ENCODE data around the gene PKHD1.

Gene PKHD1

GRCh38 chr6:51813904-51814303 lies 273.5 kb downstream of the PKHD1 start:
- TF ChIP-seq ZNF8 (CRISPR knock-in tag; IDR thresholded peaks at IDR 0.05) = no peak
- TF ChIP-seq POU6F1 (CRISPR knock-in tag; IDR thresholded peaks at IDR 0.05; ENCODE audit: borderline replicate concordance, low read depth) = no peak
- no peak for TF ChIP-seq TSHZ2 (CRISPR knock-in tag; IDR thresholded peaks at IDR 0.05)
- TF ChIP-seq, protein P1, sequence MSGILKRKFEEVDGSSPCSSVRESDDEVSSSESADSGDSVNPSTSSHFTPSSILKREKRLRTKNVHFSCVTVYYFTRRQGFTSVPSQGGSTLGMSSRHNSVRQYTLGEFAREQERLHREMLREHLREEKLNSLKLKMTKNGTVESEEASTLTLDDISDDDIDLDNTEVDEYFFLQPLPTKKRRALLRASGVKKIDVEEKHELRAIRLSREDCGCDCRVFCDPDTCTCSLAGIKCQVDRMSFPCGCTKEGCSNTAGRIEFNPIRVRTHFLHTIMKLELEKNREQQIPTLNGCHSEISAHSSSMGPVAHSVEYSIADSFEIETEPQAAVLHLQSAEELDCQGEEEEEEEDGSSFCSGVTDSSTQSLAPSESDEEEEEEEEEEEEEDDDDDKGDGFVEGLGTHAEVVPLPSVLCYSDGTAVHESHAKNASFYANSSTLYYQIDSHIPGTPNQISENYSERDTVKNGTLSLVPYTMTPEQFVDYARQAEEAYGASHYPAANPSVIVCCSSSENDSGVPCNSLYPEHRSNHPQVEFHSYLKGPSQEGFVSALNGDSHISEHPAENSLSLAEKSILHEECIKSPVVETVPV (CRISPR knock-in tag; IDR thresholded peaks at IDR 0.05) = no peak
- TF ChIP-seq PATZ1 (CRISPR knock-in tag; IDR thresholded peaks at IDR 0.05; ENCODE audit: borderline replicate concordance) = no peak
- TF ChIP-seq BACH2 (CRISPR knock-in tag; IDR thresholded peaks at IDR 0.05; ENCODE audit: borderline replicate concordance) = no peak
- no peak for TF ChIP-seq ZNF565 (CRISPR knock-in tag; conservative IDR thresholded peaks at IDR 0.05; ENCODE audit: low read depth)
- no peak for TF ChIP-seq TOX (CRISPR knock-in tag; IDR thresholded peaks at IDR 0.05; ENCODE audit: borderline replicate concordance)
- no peak for TF ChIP-seq ZFP30 (CRISPR knock-in tag; IDR thresholded peaks at IDR 0.05)
- TF ChIP-seq TCF4 (CRISPR knock-in tag; IDR thresholded peaks at IDR 0.05; ENCODE audit: borderline replicate concordance) = no peak
- TF ChIP-seq OSR1 (CRISPR knock-in tag; IDR thresholded peaks at IDR 0.05) = no peak
- TF ChIP-seq ISL1 (CRISPR knock-in tag; IDR thresholded peaks at IDR 0.05) = no peak
- no peak for TF ChIP-seq GLIS3 (CRISPR knock-in tag; IDR thresholded peaks at IDR 0.05)
- TF ChIP-seq ESRRG (CRISPR knock-in tag; IDR thresholded peaks at IDR 0.05) = no peak
- TF ChIP-seq ZFP3 (CRISPR knock-in tag; IDR thresholded peaks at IDR 0.05) = no peak
- TF ChIP-seq ZNF70 (CRISPR knock-in tag; IDR thresholded peaks at IDR 0.05) = no peak
- TF ChIP-seq CSDC2 (CRISPR knock-in tag; IDR thresholded peaks at IDR 0.05) = no peak
- no peak for TF ChIP-seq CREB5 (CRISPR knock-in tag; IDR thresholded peaks at IDR 0.05; ENCODE audit: low read depth)
- TF ChIP-seq PPARA (CRISPR knock-in tag; IDR thresholded peaks at IDR 0.05; ENCODE audit: borderline replicate concordance) = no peak
- ATAC-seq = no peak

GRCh38 chr6:51812231-51812630 lies 275.2 kb downstream of the PKHD1 start:
- no peak for TF ChIP-seq SNAI2 (CRISPR knock-in tag; IDR thresholded peaks at IDR 0.05)
- TF ChIP-seq ARNTL (CRISPR knock-in tag; IDR thresholded peaks at IDR 0.05; ENCODE audit: borderline replicate concordance, low read depth) = no peak
- TF ChIP-seq TSHZ2 (CRISPR knock-in tag; IDR thresholded peaks at IDR 0.05) = no peak
- TF ChIP-seq GLIS3 (CRISPR knock-in tag; IDR thresholded peaks at IDR 0.05) = no peak
- TF ChIP-seq TCF4 (CRISPR knock-in tag; IDR thresholded peaks at IDR 0.05; ENCODE audit: borderline replicate concordance) = no peak
- TF ChIP-seq CREB5 (CRISPR knock-in tag; IDR thresholded peaks at IDR 0.05; ENCODE audit: low read depth) = no peak
- TF ChIP-seq CSDC2 (CRISPR knock-in tag; IDR thresholded peaks at IDR 0.05) = no peak
- TF ChIP-seq ZNF8 (CRISPR knock-in tag; IDR thresholded peaks at IDR 0.05) = no peak
- TF ChIP-seq ZNF565 (CRISPR knock-in tag; conservative IDR thresholded peaks at IDR 0.05; ENCODE audit: low read depth) = no peak
- TF ChIP-seq BACH2 (CRISPR knock-in tag; IDR thresholded peaks at IDR 0.05; ENCODE audit: borderline replicate concordance) = no peak
- no peak for TF ChIP-seq ISL1 (CRISPR knock-in tag; IDR thresholded peaks at IDR 0.05)
- TF ChIP-seq, protein P1 (CRISPR knock-in tag; IDR thresholded peaks at IDR 0.05) = no peak
- no peak for TF ChIP-seq ESRRG (CRISPR knock-in tag; IDR thresholded peaks at IDR 0.05)
- no peak for TF ChIP-seq TOX (CRISPR knock-in tag; IDR thresholded peaks at IDR 0.05; ENCODE audit: borderline replicate concordance)
- no peak for ATAC-seq
